NCI-H748 (cell line): ENCODE measurements around the gene SSX2B.
"Not testable (repeated sequence)": the region's sequence is repeated elsewhere in the genome, so short reads cannot be mapped to it uniquely, and the experiment has no call there.

Source experiments
- DNase-seq: peaks from one replicate; lab custom pipeline; 2025; ENCODE audit not compliant: unreplicated experiment; lab: John Stamatoyannopoulos, UW

Gene SSX2B

GRCh38 chrX:52750952-52751351 is at the start of gene SSX2B:
Gene SSX2B, plus strand, starts transcription at chrX:52751252. Its CDS starts 1,429 bp downstream, at chrX:52752681.
- not testable (repeated sequence) for DNase-seq

- not testable (repeated sequence) for DNase-seq
Measured at GRCh38 chrX:52707078-52707477, 44.0 kb upstream of the SSX2B start, which contains the start of gene SSX2. Gene SSX2, minus strand, starts transcription at chrX:52707178. Its CDS starts 1,429 bp downstream, at chrX:52705749.

- not testable (repeated sequence) for DNase-seq
Measured at GRCh38 chrX:52765983-52766382, 14.9 kb downstream of the SSX2B start.

- DNase-seq = not testable (repeated sequence)
Measured at GRCh38 chrX:52773504-52773903, 22.5 kb downstream of the SSX2B start.

DNA sequence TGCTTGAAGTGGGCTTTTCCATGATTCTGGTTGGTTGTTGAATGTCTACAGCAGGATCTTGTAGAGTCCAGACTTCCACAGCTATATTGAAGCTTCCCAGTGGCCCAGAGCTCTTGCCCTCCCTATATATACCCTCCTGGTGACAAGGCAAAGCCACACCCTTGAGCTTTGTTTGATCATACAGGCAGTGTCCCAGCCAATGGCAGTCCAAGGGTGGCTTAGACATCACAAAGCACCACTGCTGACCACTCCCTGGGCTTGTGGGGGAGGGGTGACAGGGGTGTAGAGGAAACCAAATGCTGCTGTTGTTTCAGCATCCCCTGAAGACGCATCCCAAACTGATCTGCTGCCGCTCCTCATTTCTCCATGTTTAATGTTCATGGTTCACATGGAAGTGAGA is 46.3 kb downstream of the SSX2B start, which contains the start of gene SPANXN5:
SPANXN5 (minus strand) TSS at position 101 of the 400 bp plus-strand sequence; CDS start at position 22, 79 bp downstream.
- not testable (repeated sequence) for DNase-seq

GRCh38 chrX:52804876-52805275 is 53.8 kb downstream of the SSX2B start:
- DNase-seq = not testable (repeated sequence)
